DOHH2 (cell line): ENCODE data around the gene GUCY1A2.

Experiments
- CTCF ChIP-seq: fragments of 200-600 bp; sonication (generic); IDR thresholded peaks from one replicate; pipeline ENCODE4 v1.5.1; 2014; ENCODE audit warnings: antibody characterized with exemption, mild to moderate bottlenecking, low read depth, low read length; ENCODE audit not compliant: poor library complexity, severe bottlenecking
- EZH2phosphoT487 ChIP-seq: fragments of 200-600 bp; sonication (generic); IDR thresholded peaks from 2 replicates; pipeline ENCODE4 v1.6.1; 2017; ENCODE audit warnings: borderline replicate concordance, mild to moderate bottlenecking, antibody characterized with exemption, low read length, moderate library complexity, mixed read lengths

GRCh38 chr11:106723071-106723470, 295.2 kb downstream of the GUCY1A2 start:
- TF ChIP-seq CTCF (no peak), EZH2phosphoT487 (no peak)
